HG03280 (cell line): ENCODE results near the gene FBXW7.

ENCODE experiments used
- ATAC-seq: cut with Tn5 transposase; IDR thresholded peaks from one replicate; pipeline ENCODE4 v1.9.1; 2021; ENCODE audit warnings: mild to moderate bottlenecking, moderate library complexity; ENCODE audit not compliant: unreplicated experiment

Gene FBXW7

GRCh38 chr4:152382057-152382785 lies 153.7 kb downstream of the FBXW7 start:
- no peak for ATAC-seq

GRCh38 chr4:152380919-152381318 lies 155.0 kb downstream of the FBXW7 start:
- no peak for ATAC-seq

GRCh38 chr4:152380185-152380584 lies 155.7 kb downstream of the FBXW7 start:
- no peak for ATAC-seq

- ATAC-seq: peak; percentile 65
Observed at GRCh38 chr4:152374606-152375285, 161.1 kb downstream of the FBXW7 start.

GRCh38 chr4:152374153-152374552 lies 161.7 kb downstream of the FBXW7 start:
- ATAC-seq: no peak

- ATAC-seq: no peak
Observed at GRCh38 chr4:152372444-152372843, 163.4 kb downstream of the FBXW7 start.

GRCh38 chr4:152369902-152370295 lies 166.0 kb downstream of the FBXW7 start:
- no peak for ATAC-seq

GRCh38 chr4:152369203-152369901 lies 166.5 kb downstream of the FBXW7 start:
- no peak for ATAC-seq

- no peak for ATAC-seq
Observed at GRCh38 chr4:152368001-152368400, 167.9 kb downstream of the FBXW7 start.

- ATAC-seq: no peak
Observed at GRCh38 chr4:152364883-152365282, 171.0 kb downstream of the FBXW7 start.

GRCh38 chr4:152364383-152364782 lies 171.5 kb downstream of the FBXW7 start:
- ATAC-seq: no peak

- ATAC-seq: no peak
Observed at GRCh38 chr4:152363904-152364303, 172.0 kb downstream of the FBXW7 start.

GRCh38 chr4:152363086-152363485 lies 172.8 kb downstream of the FBXW7 start:
- no peak for ATAC-seq

- peak; percentile 50 for ATAC-seq
Observed at GRCh38 chr4:152360045-152360410, 175.9 kb downstream of the FBXW7 start.

- ATAC-seq: peak; percentile 63
Observed at GRCh38 chr4:152359208-152360044, 176.5 kb downstream of the FBXW7 start.

- ATAC-seq: no peak
Observed at GRCh38 chr4:152357206-152357605, 178.7 kb downstream of the FBXW7 start.

- no peak for ATAC-seq
Observed at GRCh38 chr4:152356428-152357034, 179.4 kb downstream of the FBXW7 start.

- ATAC-seq: peak; percentile 64
Observed at GRCh38 chr4:152352622-152353116, 183.2 kb downstream of the FBXW7 start.

- ATAC-seq: no peak
Observed at GRCh38 chr4:152352215-152352614, 183.7 kb downstream of the FBXW7 start.

GRCh38 chr4:152351080-152351479 lies 184.8 kb downstream of the FBXW7 start:
- ATAC-seq: no peak
